NB4 (cell line): ENCODE data around the gene BOC.

Experiments
- CTCF ChIP-seq: IDR thresholded peaks from one replicate; pipeline ENCODE4 v1.5.1; 2012; ENCODE audit warnings: low read depth, low read length
- POLR2A ChIP-seq: IDR thresholded peaks from 2 replicates; pipeline ENCODE4 v1.6.1; 2011; ENCODE audit warnings: mild to moderate bottlenecking; ENCODE audit not compliant: insufficient read length; ENCODE audit errors: extremely low read depth

GRCh38 chr3:113261626-113262303, 50.4 kb downstream of the BOC start:
- no peak for TF ChIP-seq CTCF
- no peak for TF ChIP-seq POLR2A
